HG03575 (cell line): Measurements from ENCODE around the gene CD7.

Experiments used
- ATAC-seq: cut with Tn5 transposase; IDR thresholded peaks from one replicate; pipeline ENCODE4 v1.9.1; 2021; ENCODE audit not compliant: unreplicated experiment, insufficient number of reproducible peaks, low FRiP score; ENCODE audit errors: extremely low read depth

Gene CD7

DNA sequence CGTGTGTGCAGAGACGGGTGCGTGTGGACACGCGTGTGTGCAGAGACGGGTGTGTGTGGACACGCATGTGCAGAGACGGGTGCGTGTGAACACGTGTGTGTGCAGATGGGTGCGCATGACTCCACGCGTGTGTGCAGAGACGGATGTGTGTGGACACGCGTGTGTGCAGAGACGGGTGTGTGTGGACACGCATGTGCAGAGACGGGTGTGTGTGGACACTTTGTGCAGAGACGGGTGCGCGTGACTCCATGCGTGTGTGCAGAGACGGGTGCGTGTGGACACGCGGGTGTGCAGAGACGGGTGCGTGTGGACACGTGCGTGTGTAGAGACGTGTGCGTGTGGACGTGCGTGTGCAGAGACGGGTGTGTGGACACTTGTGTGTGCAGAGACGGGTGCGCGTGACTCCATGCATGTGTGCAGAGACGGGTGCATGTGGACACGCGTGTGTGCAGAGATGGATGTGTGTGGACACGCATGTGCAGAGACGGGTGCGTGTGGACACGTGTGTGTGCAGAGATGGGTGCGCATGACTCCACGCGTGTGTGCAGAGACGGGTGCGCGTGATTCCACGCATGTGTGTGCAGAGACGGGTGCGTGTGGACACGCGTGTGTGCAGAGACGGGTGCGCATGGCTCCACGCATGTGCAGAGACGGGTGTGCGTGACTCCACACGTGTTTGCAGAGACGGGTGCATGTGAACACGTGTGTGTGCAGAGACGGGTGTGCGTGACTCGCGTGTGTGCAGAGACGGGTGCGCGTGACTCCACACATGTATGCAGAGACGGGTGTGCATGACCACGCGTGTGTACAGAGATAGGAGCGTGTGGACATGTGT lies 1.6 kb upstream of the CD7 start:
- no peak for ATAC-seq

DNA sequence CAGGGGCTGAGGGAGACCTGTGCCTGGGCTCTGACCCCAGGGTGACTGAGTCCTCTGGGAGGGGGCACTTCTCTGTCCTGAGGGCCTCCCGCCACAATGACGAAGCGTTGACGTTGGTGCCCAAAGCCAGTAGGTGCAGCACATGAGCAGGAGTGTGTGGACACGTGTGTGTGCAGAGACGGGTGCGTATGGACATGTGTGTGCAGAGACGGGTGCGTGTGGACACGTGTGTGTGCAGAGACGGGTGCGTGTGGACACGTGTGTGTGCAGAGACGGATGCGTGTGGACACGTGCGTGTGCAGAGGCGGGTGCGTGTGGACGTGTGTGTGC lies 726 bp upstream of the CD7 start:
- no peak for ATAC-seq

DNA sequence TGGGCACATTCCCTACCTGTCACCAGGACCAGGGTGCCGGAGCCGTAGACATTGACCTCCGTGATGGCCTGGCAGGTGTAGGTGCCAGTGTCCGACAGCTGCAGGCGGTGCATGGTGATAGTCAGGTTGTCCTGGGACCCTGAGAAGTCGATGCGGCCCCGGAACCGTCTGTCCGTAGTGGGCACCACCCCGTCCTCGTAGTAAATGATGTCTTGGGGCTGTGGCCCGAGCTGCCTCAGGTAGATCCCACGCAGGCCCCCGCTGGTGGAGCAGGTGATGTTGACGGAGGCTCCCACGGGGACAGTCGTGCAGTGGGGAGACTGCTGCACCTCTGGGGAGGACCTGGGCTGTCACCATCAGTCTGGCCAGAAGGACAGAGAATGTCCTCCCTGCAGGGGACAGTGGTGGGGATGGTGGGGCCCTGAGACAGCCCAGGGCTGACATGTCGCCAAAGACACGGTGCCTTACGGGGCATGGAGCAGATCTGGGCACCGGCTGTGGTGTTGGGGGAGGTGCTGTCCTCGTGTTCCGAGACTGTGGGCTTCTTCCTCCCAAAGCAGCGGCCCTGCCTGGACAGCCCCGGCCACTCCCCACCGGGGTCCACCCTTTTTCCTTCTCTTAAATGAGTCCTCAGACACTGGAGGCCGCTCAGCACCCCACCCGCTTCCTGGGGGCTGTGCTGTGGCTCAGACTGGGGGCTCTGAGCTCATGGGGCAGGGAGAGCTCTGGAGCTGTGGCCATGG lies 586 bp downstream of the CD7 start:
- ATAC-seq, result no peak

DNA sequence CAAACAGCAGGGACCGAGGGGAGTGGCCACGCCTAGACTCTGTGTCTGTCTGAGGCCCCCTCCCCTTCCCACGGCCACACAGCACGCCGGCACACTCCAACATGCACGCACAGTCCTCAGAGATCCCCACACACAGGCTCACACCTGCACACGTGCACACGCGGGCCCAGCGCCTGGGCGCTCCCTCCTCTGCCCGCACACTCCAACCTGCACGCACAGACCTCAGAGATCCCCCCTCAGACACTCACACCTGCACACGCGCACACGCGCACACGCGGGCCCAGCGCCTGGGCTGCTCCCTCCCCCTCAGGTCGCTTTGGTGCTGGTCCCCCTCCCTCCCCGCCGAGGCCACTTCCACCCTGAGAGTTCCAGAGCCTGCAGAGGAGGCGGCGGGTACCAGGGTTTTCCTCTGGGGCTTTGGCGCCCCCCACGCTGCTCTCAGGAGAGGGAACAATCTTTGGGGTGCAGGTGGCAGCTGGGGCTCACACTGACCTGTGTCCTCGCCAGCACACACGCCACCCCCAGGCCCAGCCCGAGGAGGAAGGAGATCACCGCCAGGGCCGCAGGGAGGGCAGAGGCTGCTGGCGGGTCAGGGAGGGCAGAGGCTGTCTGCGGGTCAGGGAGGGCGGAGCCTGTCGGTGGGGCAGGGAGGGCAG lies 1.6 kb downstream of the CD7 start:
- ATAC-seq, result no peak

DNA sequence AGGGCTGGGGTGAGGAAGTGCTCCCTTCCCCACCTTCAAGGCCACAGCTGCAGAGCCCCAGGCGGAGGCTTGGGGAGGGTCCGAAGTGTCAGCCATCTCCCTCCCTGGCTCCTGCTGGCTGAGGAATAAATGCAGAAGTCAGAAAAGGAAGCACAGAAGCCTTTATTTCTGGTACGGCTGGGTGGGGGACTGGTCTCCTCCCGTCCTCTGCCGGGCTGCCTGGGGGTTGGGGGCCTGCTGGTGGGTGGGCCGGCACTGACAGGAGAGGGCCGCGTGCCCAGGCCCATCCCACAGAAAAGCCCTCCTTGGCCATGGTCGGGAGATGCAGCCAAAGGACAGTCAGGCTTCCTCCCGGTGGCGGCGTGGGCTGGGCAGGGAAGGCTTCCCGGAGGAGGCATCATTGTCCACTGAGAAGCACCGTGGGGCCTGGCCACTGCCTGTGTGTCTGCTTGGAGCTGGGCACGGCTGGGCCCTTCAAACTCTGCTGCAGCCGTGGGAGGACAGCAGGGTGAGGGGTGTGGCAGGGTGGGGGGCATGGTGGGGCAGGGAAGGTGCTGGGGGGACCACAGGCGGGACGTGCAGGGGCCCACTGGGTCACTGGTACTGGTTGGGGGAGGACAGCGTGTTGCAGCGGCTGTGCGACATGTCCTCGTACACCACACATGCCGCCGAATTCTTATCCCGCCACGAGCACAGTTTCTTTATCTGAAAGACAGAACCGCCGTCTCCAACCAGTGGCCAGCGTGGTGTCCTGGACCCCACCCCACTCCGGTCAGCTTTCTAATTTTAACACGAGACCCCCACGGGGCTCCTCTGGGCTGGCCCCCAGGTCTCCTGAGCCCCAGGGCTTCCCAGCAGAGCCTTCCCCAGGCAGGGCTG lies 2.4 kb downstream of the CD7 start:
- ATAC-seq, result no peak

DNA sequence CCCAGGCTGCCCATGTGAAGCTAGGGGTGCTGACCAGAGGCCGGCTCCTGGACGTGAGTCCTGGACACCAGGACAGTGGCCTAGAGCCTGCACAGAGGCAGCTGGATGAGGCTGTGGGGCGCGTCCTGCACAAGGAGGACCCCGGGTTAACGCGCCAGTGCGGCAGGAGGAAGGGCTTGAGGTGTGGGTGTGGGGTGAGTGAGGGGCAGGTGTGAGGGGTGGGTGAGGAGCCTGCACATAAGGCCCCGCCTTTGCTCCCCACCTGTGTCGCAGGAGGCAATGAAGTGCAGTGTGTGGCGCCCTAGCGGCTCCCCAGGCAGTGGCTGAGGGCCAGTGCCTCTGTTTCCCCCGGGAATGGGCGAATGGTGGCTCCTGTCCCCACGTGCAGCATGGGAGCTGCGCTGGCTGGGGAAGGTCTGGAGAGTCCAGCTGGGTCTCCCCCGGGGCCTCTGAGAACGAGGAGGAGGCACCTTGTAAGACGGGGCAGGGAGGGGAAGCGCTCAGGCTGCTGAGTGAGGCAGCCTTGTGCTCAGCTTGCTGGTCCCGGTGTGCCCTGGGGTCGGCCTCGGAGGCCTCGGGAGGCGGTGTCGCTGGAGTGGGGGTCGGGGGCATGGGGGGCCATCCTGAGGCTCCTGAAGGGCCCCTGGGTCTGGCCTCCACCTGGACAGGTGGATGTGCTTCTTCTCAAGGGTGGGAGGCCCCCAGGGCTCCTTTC lies 3.2 kb downstream of the CD7 start:
- no peak for ATAC-seq

DNA sequence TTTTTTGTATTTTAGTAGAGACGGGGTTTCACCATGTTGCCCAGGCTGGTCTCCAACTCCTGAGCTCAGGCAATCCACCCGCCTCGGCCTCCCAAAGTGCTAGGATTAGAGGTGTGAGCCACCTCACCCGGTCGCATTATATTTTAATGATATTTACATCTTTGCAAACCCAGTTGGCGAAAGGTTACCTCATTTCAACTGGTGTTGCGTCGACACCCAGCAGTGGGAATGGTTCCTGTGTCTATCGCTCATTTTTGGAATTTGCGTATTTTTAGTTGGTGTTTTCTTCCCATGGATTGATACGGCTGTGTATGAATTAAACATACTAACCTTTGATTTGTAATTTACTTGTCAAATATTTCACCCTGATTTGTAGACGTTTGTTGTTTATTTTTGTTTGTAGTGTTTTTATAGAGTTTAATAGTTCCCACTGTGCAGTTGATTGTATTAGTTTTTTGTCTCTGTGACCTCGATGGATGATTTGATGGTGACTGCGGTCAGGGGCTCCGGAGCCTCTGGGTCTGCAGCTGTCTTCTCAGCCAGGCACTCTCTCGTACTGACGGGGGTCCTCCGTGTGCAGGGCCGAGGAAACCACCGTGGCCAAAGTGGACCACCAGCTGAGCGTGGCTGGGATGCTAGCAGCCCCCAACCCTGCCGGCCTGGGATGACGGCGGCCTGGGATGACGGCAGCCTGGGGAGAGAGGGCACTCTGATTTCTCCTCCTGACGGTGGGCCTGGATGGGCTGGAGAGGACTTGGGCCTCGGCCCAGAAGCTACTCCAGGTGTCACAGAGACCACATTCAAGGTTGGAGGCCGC lies 4.0 kb downstream of the CD7 start:
- ATAC-seq, result no peak

DNA sequence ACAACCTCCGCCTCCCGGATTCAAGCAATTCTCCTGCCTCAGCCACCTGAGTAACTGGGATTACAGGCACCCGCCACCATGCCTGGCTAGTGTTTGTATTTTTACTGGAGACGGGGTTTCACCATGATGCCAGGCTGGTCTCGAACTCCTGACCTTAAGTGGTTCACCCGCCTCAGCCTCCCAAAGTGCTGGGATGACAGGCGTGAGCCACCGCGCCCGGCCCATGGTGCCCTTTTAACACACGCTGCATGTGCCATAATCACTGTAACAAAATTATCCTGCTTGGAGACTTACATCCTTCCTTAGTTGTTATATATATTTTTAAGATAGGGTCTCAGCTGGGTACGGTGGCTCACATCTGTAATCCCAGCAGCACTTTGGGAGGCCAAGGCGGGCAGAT lies 5.4 kb downstream of the CD7 start:
- no peak for ATAC-seq

DNA sequence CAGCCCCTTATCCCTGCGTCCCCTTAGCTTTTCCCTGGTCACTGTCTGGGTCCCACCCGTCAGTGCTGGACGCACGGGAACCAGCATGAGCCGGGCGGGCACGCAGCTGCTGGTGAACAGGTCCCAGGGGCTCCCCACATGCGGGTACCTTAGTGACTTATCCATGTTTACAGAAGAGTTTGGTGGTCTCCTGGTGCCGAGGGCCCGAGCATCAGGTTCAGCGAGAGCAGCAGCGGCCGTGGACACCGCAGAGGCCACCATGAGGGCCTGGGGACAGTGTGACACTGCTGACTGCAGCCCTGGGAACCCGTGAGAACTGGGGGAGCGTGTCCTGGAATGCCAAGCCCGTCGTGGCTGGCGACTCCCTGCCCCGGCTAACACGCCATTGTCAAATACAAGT lies 6.5 kb downstream of the CD7 start:
- ATAC-seq, result no peak

DNA sequence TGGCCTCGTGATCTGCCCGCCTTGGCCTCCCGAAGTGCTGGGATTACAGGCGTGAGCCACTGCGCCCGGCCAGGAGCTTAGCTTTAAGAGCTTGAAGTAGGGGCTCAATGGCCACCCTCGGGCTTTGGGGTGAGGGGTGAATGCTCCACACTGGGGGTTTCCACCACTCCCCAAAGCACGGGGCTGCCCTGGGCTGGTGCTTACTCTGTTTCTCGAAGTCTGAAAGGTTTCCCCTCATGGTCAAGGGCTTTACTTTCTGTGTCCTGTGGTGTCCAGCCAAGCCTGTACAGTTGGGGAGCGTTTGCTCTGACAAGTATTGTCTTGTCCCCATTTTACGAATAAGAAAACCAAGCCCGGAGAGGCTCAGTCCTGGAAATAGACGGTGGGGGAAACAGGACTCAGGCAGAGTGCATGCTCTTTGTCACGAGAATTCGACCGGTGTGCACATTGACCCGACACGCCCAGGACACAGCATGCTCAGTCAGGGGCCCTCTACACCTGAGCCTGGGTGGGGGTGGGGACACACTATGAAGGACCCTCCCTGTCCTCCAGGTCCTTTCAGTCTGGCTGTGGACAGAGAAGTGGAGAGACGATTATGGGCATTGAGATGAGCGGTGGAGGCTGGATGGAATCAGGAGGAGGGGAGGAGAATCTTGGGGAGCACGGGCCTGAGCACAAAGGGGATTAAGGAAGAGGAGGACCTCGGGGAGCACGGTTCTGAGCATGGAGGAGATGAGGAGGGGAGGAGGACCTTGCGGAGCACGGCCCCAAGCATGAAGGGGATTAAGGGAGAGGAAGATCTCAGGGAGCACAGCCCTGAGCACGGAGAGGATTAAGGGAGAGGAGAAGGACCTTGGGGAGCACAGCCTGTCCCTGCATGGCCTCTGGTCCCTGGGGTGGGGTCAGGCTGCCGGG lies 7.5 kb downstream of the CD7 start:
- ATAC-seq, result no peak

DNA sequence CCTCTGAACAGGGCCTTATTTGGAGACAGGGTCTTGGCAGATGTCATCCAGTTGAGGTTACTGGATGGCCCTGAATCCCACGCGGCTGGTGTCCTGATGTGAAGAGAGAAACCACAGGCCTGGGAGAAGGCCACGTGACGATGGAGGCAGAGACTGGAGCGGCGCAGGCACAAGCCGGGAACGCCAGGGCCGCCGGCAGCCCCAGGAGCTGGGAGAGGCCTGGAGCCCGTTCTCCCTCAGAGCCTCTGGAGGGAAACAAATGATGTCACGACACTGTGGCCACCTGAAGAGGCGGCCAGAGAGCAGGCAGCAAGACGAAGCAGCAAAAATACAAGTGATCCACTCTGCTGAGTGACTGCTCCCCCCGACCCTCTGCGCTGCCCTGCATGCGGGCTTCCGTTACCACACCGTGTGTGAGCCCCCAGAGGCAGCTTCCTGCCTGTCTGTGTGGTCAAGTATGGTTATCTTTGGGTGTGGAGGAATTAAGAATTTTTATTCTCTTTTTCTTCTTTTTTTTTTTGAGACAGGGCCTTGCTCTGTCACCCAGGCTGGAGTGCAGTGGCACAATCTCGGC lies 11.6 kb downstream of the CD7 start:
- no peak for ATAC-seq

DNA sequence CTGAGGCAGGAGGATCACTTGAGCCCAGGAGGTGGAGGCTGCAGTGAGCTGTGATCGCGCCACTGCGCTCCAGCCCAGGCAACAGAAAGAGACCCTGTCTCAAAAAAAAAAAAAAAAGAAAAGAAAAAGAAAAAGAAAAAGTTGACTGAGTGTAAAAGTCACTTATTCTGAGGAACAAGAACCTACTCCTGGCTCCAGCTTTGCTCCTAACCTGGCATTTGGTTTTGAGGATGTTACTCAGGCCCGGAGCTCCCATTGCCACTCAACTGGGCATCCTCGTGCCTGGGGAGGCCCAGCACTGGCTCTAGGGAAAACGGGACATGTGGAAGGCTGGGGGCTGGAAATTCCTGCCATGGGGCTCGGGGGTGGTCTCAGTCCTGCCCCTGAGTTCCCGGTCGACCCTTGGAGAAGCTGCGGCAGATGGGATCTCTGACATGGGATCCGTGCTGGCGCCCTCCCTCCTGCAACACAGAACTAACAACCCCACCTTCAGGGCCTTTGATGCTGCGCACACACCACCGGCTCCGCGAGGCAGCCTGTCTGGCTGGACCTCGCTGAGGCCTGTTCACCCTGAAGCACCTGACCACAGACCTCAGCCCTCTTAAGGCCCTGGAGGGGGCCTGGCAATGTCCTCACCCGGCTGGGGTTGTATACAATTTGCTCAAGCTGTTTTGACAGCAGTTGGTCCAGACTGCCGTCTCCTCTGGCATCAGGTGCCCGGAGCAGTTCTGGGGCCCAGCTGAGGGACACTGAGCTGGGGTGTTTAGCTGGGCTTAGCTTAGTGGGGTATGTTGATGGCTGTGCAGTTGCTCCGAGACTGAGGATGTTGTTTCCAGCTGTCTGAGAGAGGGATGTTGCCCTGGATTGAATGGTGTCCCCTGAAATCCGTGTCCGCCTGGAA lies 12.3 kb downstream of the CD7 start:
- ATAC-seq, result no peak

DNA sequence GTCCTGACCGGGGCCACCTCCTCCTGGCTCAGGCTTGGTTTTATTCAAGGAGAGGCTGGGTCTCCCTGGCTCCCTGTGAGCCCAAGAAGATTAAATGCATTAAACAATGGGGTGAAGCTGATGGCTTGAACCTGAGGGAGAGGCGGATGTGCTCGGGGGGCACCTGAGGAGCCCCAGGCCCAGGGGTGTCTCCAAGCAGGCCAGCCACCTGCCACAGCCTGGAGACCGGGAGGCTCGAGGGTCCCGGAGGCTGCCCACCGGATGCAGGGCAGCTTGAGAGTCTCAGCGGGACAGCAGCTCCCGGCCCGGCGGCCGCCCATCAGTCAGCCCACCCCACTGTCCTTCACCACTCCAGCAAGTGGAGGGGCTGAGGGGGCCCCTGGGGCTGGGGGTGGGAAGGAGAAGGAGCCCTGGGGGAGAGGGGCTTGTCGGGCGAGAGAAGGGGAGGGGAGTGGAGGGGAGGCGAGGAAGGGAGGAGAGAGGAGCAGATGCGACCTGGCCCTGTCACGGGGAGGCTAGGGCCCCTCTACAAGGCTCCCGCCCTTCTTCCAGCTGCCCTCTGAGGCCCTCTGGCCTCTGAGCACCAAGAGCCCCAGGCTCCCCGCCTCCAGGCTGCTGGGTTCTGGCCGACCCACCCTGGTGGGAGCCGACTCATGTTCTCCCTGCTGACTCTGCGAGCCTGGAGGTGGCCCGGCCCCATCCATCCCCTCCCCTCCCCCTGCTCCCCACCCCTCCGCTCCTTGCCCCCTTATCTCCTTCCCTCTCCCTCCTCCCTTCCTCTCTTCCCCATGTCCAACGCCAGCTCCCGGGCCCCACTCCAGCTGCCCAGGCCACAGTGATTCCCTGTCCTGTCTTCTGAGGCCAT lies 13.2 kb downstream of the CD7 start:
- ATAC-seq, result no peak

DNA sequence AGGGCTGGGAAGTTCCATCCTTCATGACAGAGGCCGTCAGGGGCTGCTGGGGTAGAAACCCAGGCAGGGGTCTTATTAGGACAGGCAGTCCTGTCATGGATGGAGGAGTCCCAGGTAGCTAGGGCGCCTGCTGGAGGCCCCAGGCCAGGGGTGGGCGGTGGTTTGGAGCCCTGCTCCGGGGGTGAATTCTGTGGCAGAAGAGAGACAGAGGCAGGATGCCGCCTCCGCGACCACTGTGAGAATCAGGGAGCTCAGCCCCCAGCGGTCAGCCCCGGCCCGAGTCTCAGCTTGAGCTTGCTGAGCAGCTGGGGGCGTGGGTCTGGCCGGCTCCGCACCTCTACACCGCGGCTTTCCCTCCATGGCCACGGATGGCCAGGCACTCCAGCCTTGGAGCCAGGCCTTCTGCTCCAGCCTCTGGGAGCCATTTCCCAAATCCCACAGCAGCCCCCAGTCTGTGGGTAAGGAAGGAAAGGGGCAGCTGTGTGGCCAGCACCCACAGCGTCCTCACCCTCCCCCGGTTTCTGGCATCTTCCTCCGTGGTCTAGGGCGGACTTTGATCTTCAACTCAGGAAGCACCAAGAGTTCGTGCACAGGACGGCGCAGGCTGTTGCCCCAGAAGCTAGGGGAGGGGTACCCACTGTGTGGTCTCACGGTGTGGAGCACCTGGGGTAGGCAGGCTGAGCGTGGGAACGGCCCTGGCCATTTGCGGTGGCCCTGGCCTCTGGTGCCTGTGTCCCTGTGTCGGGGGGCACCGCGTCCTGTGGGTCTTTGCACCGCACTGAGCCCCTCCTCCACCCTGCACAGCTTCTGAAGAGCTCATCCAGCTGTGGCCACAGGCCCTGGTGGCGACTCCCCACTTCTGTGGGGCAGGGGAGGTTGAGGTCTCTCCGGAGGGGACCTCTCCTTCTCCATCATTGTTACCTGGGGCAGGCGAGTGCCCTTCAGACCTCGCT lies 14.1 kb downstream of the CD7 start:
- ATAC-seq, result no peak
